Hematopoietic multipotent progenitor cell treated with erythropoietin and hydrocortisone succinate and interleukin-3 and kit ligand, for 17 days (in vitro differentiated cells): ENCODE measurements around the gene FRMD4A.
"Not testable (repeated sequence)": the region's sequence is repeated elsewhere in the genome, so short reads cannot be mapped to it uniquely, and the experiment has no call there.

Experiments
- DNase-seq: peaks from one replicate; pipeline ENCODE4 v3.0.0-alpha.2; 2015; ENCODE audit warnings: low spot score

The FRMD4A gene

DNA sequence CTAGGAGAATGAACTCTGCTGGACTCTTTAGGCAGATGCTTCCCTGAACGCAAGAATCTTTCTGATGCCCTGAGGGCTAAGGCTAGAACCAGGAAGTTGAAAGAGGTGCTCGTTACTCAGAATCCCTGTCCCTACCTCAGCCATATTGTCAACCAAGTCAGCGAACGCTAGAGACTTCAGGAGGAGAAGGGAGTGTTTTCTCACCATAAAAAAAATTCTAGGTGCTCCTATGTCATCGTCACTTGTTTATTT, 384.6 kb downstream of the FRMD4A start:
- DNase-seq: no peak

DNA sequence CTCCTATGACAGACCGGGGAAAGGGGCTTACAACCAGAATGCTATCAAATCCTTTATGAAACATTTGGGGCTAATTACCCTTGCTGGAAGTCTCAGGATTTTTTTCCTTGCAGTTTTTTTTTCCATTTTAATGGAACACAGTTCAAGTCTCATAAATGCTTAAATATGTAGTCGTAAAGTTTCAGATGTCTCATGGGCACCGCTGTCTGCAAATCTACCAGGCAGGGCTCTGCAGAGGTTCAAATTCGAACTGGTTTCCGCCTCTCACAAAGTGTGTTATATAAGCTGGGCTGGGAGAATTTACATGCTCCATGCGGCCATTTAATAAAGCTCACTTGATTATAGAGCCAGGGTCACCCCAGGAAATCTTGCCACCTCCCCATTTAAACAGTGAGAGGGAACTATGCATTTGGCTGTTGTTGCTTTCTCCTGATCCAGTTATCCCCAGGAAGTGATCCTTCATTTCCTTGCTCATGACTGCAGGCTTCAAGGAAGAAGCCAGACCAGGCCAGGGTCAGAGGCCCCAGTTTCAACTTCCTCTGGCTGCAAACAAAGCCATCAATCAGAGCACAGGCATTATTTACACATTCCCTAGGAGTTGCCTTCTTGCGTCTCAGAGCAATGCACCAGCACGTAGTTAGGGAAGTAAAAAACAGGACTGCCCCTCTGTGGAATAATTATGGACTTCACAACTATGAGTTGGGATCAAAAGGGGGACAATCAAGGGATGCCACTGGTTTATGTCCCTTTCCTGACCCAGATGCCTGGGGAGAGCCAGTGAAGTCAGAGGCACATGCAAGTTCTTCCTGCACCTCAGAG, 385.1 kb downstream of the FRMD4A start:
- DNase-seq: no peak

- no peak for DNase-seq
Measured at GRCh38 chr10:13944823-13945222, 385.9 kb downstream of the FRMD4A start.

DNA sequence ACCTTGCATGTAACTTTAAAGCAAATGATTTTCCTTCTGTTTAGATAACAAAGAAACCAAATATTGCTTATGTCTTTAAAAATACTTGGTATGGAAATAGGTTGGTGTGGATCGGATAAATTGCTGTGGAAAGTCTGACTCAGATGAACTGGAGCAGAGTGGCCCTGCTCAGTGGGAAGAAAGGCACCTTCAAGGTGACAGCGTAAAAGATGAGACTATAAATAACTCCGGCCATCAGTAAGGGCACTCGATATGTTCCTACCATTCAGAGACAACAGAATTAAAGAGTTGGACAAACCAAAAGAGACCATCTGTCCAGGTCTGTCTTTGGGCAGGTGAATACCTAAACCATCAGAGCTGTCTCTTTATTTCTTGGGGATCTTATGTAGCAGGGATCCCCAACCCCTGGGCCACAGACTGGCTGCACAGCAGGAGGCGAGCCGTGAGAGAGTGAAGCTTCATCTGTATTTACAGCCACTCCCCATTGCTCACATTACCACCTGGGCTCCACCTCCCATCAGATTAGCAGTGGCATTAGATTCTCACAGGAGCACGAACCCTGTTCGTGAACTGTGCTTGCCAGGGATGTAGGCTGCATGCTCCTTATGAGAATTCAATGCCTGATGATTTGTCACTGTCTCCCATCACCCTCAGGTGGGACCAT, 386.9 kb downstream of the FRMD4A start:
- DNase-seq: no peak

DNA sequence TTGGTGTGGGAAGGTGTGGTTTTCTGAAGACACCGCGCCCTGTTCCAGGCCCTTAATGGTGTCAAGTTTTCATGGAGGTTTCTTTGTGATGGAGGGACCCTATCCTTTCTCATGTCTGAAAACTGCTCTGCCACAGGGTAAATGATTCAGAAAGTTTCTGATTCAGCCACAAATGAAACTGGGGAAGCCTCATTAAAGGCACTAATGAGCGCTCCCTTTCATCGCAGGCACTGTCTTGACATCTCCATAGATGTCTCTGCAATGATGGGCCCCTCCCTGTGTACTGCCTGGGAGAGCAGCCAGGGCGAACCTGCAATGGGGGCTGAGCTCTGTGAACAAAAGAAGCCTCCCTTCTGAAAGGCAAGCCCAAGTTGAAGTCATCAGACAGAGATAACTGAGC, 388.7 kb downstream of the FRMD4A start:
- DNase-seq: no peak

DNA sequence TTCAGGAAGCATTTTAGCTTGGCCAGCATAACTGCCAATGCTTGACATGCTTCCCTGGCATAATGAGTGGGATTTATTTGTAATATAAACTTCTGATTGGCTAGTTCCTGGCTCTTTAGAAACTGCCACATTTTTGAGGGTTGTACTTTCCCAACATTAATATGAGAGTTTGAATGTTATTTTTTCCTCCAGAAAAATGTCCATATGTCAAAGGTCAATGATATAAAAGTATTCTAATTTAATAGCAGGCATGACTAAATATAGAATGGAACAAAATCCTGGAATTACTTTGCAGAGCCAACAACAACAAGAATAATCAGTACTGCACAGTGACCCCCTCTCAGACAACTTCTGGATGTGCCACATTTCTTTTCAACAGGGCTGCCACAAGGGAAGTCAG, 391.3 kb downstream of the FRMD4A start:
- DNase-seq: no peak

DNA sequence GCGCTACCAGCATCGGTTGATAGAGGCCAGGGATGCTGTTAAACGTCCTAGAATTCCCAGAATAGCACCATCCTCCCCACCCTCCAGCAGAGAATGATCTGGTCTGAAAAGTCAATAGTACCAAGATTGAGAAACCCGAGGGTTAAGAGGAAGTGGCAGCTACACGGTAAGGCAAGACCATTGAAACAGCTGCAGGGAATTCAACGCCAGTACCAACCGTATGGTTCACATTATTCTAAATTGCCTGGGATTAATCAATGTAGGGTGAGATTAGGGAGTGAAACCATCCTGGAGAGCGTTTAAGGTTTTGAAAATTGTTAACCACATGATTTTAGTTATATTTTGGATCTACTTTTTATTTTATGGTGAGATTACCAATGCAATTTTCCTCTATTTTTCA, 391.8 kb downstream of the FRMD4A start:
- no peak for DNase-seq

- DNase-seq: no peak
Measured at GRCh38 chr10:13936826-13937225, 393.9 kb downstream of the FRMD4A start.

DNA sequence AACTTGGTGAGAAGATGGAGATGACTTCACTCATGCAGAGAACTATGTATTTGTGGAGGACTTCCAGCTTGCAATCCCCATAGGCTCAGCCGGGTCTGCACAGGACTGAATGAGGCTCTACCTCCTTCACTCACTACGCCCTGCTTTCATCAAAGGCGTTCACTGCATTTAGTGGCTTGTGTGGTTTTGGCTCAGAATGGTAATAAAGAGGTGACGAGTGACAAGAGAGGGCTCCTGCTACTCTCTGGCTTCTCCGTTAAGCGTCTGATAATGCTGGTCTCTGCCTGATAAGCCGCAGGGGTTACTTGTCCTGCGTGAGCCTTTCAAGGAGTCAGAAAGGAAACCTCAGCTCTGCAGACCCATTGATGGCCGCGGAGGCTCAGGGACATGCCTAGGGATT, 400.6 kb downstream of the FRMD4A start:
- no peak for DNase-seq

GRCh38 chr10:13928451-13928850, 402.3 kb downstream of the FRMD4A start:
- no peak for DNase-seq

DNA sequence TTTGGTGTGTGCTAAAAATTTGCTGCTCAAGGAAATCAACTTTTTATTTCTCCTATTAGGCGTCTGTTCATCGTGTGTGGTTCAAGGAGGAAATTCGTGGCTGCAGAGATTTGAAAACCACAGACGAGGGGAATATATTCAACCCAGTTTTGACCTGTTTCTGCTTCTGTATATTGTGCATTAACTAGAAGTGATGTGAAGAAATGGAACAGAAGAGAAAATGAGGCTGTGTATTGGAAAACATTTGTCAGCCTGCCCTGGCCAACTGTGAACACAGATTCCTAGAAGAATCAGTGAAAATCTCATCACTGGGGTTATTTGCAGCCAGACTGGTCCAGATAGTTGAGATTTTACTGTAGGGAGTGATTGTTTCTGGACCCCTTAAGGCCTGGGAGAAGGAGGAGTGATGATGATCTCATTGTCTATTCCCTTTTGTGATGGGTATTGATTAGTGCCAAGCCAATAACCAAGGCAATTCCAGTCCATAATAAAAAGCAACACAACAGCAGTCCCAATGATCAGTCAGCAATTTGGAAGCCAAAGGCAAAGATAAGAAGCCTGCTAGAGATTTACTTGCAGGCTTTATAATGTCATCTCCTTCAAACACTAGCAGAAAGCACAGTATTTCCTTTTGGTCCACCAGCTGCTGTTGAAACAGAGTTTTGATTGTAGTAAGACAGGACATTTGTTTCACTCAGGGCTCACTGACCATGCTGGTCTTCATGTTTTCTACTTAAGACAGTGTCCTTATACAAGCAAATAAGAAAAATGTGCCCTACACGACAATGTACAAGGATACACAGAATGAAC, 404.5 kb downstream of the FRMD4A start:
- no peak for DNase-seq

DNA sequence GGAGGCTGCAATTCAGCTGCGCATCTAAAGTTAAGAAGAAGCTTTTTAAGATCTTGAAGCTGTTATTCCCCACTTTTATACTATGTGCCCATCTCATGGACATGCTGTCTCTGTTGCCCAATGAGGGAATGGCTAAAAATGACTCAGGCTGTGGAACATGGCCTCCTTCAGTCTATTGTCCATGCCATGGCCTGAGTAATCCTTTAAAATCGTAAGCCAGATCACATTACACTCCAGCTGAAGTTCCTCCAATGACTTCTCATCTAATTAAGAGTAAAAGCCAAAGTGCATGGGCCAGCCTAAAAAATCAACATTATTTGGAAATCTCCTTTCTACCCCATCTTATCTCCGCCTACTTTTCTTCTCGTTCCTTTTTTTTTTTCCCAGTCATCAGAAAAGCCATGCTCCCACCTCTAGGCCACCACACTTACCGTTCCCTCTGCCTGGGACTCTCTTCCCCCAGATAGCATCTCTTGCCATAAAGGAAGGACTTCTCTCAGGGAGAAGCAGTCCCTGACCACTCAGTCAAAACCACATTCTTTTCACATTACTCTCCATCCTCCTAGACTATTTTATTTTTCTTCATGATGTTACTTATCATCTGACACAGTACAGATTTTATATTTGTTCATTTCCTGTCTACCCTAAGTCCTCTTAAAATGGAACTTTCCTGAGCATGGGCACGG, 406.5 kb downstream of the FRMD4A start:
- no peak for DNase-seq

DNA sequence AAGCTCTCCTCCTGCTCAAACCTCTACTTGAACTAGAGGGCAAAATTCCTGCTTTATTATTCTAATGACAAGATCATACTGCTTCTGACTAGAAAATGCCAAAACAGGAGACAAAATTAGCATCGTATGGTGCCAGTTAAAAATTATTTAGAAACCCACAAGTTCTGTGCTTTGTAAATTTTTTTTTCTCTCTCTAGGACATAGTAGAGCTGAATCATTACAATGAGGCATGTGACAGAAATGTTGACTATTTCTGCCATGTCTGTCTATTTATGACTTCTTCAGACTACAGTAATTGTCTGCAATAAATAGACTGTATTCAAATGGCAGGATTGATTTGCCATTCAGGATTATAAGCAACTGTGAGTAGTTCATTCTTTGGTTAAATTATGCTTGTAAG, 408.1 kb downstream of the FRMD4A start:
- DNase-seq: no peak

DNA sequence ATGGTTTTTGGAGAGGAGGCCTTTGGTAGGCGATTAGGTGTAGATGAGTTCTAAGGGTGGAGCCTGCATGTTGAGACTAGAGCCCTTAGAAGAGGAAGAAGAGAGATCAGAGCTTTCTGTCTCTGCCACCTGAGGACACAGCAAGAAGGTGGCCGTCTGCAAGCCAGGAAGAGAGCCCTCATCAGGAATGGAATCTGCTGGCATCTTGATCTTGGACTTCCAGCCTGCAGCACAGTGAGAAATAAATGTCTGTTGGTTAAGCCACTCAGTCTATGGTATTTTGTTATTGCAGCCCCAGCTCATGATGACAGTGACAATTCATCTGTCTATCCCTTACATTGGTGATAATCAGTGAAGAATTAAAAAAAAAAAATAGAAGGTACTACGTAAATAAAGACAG, 408.8 kb downstream of the FRMD4A start:
- DNase-seq: no peak

- DNase-seq: not testable (repeated sequence)
Measured at GRCh38 chr10:13921131-13921530, 409.6 kb downstream of the FRMD4A start.

DNA sequence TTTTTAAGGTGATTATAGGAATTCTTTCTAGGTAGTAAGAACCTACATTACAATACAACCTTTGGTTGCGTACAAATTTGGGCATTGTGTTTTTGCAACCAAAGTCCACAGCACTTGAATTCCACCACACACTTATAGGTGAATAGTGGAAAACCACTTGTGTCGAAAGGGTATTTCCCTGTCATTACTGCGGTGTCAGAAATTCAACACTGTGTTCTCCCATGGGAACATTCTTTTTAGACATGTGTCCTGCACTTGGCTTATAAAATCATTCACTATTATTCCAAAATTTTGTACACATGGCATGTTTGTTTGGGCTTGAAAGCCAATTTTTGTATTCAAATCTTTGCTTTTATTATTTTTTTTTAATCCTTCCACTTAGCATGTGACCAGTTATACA, 410.3 kb downstream of the FRMD4A start:
- DNase-seq: no peak

DNA sequence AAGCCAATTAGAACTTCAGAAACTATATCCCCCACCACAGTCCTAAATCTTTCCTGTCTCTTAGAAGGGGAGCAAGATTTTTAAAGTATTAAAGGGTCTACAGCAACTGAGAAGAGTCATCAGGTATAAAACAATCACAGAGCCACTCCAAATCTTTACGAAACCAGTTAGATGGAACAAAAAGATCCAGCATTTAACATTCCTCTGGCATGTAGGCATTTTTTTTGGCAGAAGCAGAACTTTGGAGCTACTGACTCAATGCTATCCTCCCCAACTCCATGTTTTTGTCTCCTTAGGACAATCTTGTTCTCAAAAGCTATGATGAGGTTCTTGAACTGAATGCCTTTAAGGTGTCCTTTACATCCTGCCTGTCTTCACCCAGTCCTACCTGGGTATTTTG, 410.7 kb downstream of the FRMD4A start:
- no peak for DNase-seq

- no peak for DNase-seq
Measured at GRCh38 chr10:13917791-13918190, 412.9 kb downstream of the FRMD4A start.

DNA sequence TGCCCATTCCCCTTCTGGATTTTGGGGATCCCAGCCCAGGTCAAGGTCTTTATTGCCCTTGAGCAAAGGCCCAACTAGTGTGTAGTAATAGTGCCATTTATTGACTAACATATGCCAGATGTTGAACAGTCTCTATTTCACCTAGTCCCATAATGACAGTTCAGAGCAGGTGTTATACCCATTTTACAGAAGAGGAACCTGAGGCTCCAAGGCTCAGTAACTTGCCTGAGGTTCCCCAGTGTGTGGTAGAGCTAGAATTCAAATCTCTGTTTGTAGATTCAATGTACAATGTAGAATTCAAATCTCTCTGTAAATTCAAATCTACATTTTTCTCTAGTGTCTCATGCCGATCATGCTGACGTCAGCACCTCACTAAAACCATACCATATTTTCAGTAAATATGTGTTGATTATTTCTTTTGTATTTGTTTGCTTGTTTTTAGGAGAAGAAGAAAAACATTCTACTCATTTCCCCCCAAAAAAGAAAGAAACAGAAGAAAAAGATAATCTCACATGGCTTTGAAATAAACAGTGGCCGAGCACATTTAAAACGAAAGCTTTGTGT, 414.3 kb downstream of the FRMD4A start:
- DNase-seq: no peak

- DNase-seq: no peak
Measured at GRCh38 chr10:13915710-13916109, 415.0 kb downstream of the FRMD4A start.

GRCh38 chr10:13913897-13914296, 416.8 kb downstream of the FRMD4A start:
- no peak for DNase-seq

GRCh38 chr10:13911821-13912520, 418.8 kb downstream of the FRMD4A start:
- DNase-seq: no peak
